Liver (tissue), 9 donors: ENCODE results near the gene TMEM200A. TPM values are rescaled to one million over a fixed set of nuclear protein-coding genes. Genes with fewer than 3 reads are reported as not detected.

Source experiments
- DNase-seq: peaks from one replicate; pipeline ENCODE4 v3.0.0-alpha.2; 2017; ENCODE audit warnings: low spot score
- H3K27ac ChIP-seq, 2 donors: one replicate each; pipeline ENCODE4 v1.7.0; 2013; ENCODE audit warnings: inconsistent platforms in 2 of 2, low read length in 2 of 2, control low read depth in 1 of 2, low read depth in 1 of 2, mild to moderate bottlenecking in 1 of 2
- H3K27me3 ChIP-seq, 4 donors: one replicate each; pipeline versions ENCODE4 v1.6.1 to v1.7.0; 2013; ENCODE audit warnings: low read length in 3 of 4, inconsistent platforms in 1 of 4, mild to moderate bottlenecking in 1 of 4, moderate library complexity in 1 of 4; ENCODE audit not compliant: control insufficient read depth in 4 of 4, insufficient read depth in 4 of 4
- H3K36me3 ChIP-seq, 4 donors: one replicate each; pipeline versions ENCODE4 v1.6.1 to v1.7.0; 2013; ENCODE audit warnings: low read length in 3 of 4, mild to moderate bottlenecking in 3 of 4, low read depth in 1 of 4, moderate library complexity in 1 of 4; ENCODE audit not compliant: control insufficient read depth in 4 of 4, insufficient read depth in 3 of 4
- H3K4me1 ChIP-seq, 4 donors: one replicate each; pipeline versions ENCODE4 v1.6.1 to v1.7.0; 2013; ENCODE audit warnings: low read length in 3 of 4, mild to moderate bottlenecking in 3 of 4, moderate library complexity in 1 of 4; ENCODE audit not compliant: control insufficient read depth in 4 of 4, insufficient read depth in 4 of 4
- H3K4me3 ChIP-seq, 3 donors: one replicate each; pipeline versions ENCODE4 v1.6.1 to v1.7.0; 2013; ENCODE audit warnings: low read length in 3 of 3, control low read depth in 1 of 3, low read depth in 1 of 3, mild to moderate bottlenecking in 1 of 3
- H3K9ac ChIP-seq, 2 donors: one replicate each; pipeline ENCODE4 v1.7.0; 2013; ENCODE audit warnings: low read length in 2 of 2, mild to moderate bottlenecking in 2 of 2, moderate library complexity in 2 of 2, control low read depth in 1 of 2, low read depth in 1 of 2
- H3K9me3 ChIP-seq, 4 donors: one replicate each; pipeline versions ENCODE4 v1.6.1 to v1.7.0; 2013; ENCODE audit warnings: low read length in 3 of 4; ENCODE audit not compliant: control insufficient read depth in 4 of 4
- CTCF ChIP-seq: fragments of 150-350 bp; IDR thresholded peaks from 2 replicates; pipeline ENCODE4 v1.5.1; 2017; ENCODE audit warnings: improper control_type of control experiment, low read depth, low read length; ENCODE audit not compliant: missing input control
- EGR1 ChIP-seq, 2 donors: IDR thresholded peaks; 2 replicates each; pipeline ENCODE4 v1.6.1; 2016 to 2018; ENCODE audit warnings: antibody characterized with exemption in 2 of 2, low read depth in 2 of 2
- FOXA1 ChIP-seq: IDR thresholded peaks from 2 replicates; pipeline ENCODE4 v1.6.1; 2016; ENCODE audit warnings: antibody characterized with exemption
- FOXA2 ChIP-seq: IDR thresholded peaks from 2 replicates; pipeline ENCODE4 v1.6.1; 2016; ENCODE audit warnings: antibody characterized with exemption
- GABPA ChIP-seq, 2 donors: IDR thresholded peaks in 1 of 2; conservative IDR thresholded peaks in 1 of 2; 2 replicates each; pipeline ENCODE4 v1.6.1; 2016; ENCODE audit warnings: antibody characterized with exemption in 2 of 2, mild to moderate bottlenecking in 1 of 2, moderate library complexity in 1 of 2
- HNF4A ChIP-seq, 2 donors: conservative IDR thresholded peaks; 2 replicates each; pipeline ENCODE4 v1.6.1; 2016; ENCODE audit warnings: antibody characterized with exemption in 2 of 2, mild to moderate bottlenecking in 2 of 2
- HNF4G ChIP-seq: IDR thresholded peaks from 2 replicates; pipeline ENCODE4 v1.6.1; 2016; ENCODE audit warnings: antibody characterized with exemption
- JUND ChIP-seq, 2 donors: IDR thresholded peaks; 2 replicates each; pipeline ENCODE4 v1.6.1; 2016; ENCODE audit warnings: antibody characterized with exemption in 2 of 2
- NR2F2 ChIP-seq: IDR thresholded peaks from 2 replicates; pipeline ENCODE4 v1.6.1; 2016; ENCODE audit warnings: antibody characterized with exemption
- RAD21 ChIP-seq, 2 donors: IDR thresholded peaks; 2 replicates each; pipeline ENCODE4 v1.6.1; 2016; ENCODE audit warnings: antibody characterized with exemption in 2 of 2, mild to moderate bottlenecking in 2 of 2
- REST ChIP-seq: IDR thresholded peaks from 2 replicates; pipeline ENCODE4 v1.6.1; 2016; ENCODE audit warnings: antibody characterized with exemption, mild to moderate bottlenecking
- RXRA ChIP-seq, 2 donors: IDR thresholded peaks; 2 replicates each; pipeline ENCODE4 v1.6.1; 2017 to 2018; ENCODE audit warnings: antibody characterized with exemption in 2 of 2, mild to moderate bottlenecking in 1 of 2
- SP1 ChIP-seq: IDR thresholded peaks from 2 replicates; pipeline ENCODE4 v1.6.1; 2018; ENCODE audit warnings: antibody characterized with exemption, mild to moderate bottlenecking
- TAF1 ChIP-seq: conservative IDR thresholded peaks from 2 replicates; pipeline ENCODE4 v1.6.1; 2016; ENCODE audit warnings: antibody characterized with exemption, mild to moderate bottlenecking
- YY1 ChIP-seq: IDR thresholded peaks from 2 replicates; pipeline ENCODE4 v1.6.1; 2016; ENCODE audit warnings: antibody characterized with exemption, mild to moderate bottlenecking
- WGBS: extraction: QIAGEN DNeasy Blood & Tissue Kit; methylation state at CpG from one replicate; pipeline ENCODE4 v1.1.7; 2013; 5-methylcytosine and 5-hydroxymethylcytosine counted together
- polyA plus RNA-seq, 2 donors: library from polyadenylated mRNA; stranded (reverse) in 1 of 2; unstranded in 1 of 2; fragments of 200-250 nt in 1 of 2; fragments of >200 nt in 1 of 2; fragmentation: Nextera tagmentation in 1 of 2; extraction: Ambion mirVana in 1 of 2; gene quantifications; one replicate each; pipeline versions ENCODE4 v1.2.1 to v1.2.3, GENCODE V29; 2013 to 2015
- total RNA-seq, 2 donors: library from RNA; depleted of rRNA; stranded (reverse); fragments of >200 nt; gene quantifications; one replicate each; pipeline ENCODE4 v1.2.3, GENCODE V29; 2014
- TF ChIP-seq, protein P1 (sequence below): IDR thresholded peaks from 2 replicates; pipeline ENCODE4 v1.6.1; 2016; ENCODE audit warnings: antibody characterized with exemption
- TF ChIP-seq, protein P2 (sequence below): IDR thresholded peaks from 2 replicates; pipeline ENCODE4 v1.6.1; 2016; ENCODE audit warnings: antibody characterized with exemption
- TF ChIP-seq, protein P3 (sequence below): IDR thresholded peaks from 2 replicates; pipeline ENCODE4 v1.6.1; 2016; ENCODE audit warnings: antibody characterized with exemption
- donor health status: healthy.
- donor health status: healthy.
- donor health status: healthy.
- donor health status: healthy.
- donor health status: healthy.

TMEM200A gene
- total and polyA plus RNA-seq, 4 donors, result 0.08 to 0.33 (median 0.09) TPM

DNA sequence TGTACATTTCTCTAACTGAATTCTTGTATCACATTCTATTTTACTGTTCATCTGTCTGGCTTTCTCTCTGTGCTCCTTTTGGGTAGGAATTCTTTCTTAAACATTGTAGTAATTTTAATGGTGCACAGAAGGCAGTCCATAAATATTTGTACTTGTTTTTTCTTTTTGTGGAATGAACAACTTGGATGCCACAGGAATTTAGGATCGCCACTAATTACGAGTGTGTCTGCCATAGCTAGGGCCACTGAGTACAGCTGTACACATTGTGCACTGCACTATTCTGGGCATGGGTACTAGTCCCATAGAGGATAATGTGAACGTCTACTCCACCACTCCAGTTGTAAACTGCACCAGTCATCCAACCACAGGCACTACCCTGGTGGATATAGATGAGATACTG is 39.3 kb upstream of the TMEM200A start:
- Histone ChIP-seq H3K4me3 (no peak overlapping the region), H3K27ac (no peak overlapping the region), H3K9ac (no peak overlapping the region), H3K4me1 (no peaks in the 10 kb centered on the region), H3K9me3 (no peaks in the 10 kb centered on the region), H3K36me3 (no peaks in the 10 kb centered on the region), H3K27me3 (no peaks in the 10 kb centered on the region)
- 86% methylated on average over 3 of the region's 3 CpGs for WGBS
- TF ChIP-seq FOXA2, result no peak
- no peak for TF ChIP-seq GABPA (IDR thresholded peaks at IDR 0.05 in 1 of 2, conservative IDR thresholded peaks at IDR 0.05 in 1 of 2)
- no peak for TF ChIP-seq NR2F2
- no peak for TF ChIP-seq CTCF
- no peak for TF ChIP-seq FOXA1
- TF ChIP-seq EGR1 (IDR thresholded peaks at IDR 0.05; ENCODE audit: low read depth in 2 of 2), result no peak
- TF ChIP-seq HNF4G, result no peak
- TF ChIP-seq JUND (IDR thresholded peaks at IDR 0.05), result no peak
- TF ChIP-seq, protein P1, sequence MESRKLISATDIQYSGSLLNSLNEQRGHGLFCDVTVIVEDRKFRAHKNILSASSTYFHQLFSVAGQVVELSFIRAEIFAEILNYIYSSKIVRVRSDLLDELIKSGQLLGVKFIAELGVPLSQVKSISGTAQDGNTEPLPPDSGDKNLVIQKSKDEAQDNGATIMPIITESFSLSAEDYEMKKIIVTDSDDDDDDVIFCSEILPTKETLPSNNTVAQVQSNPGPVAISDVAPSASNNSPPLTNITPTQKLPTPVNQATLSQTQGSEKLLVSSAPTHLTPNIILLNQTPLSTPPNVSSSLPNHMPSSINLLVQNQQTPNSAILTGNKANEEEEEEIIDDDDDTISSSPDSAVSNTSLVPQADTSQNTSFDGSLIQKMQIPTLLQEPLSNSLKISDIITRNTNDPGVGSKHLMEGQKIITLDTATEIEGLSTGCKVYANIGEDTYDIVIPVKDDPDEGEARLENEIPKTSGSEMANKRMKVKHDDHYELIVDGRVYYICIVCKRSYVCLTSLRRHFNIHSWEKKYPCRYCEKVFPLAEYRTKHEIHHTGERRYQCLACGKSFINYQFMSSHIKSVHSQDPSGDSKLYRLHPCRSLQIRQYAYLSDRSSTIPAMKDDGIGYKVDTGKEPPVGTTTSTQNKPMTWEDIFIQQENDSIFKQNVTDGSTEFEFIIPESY, result no peak
- TF ChIP-seq YY1, result no peak
- TF ChIP-seq RAD21 (IDR thresholded peaks at IDR 0.05), result no peak
- no peak for TF ChIP-seq SP1
- no peak for TF ChIP-seq RXRA (IDR thresholded peaks at IDR 0.05)
- no peak for TF ChIP-seq TAF1
- DNase-seq, result no peak

GRCh38 chr6:130337534-130337933 is 28.3 kb upstream of the TMEM200A start:
- TF ChIP-seq HNF4A (conservative IDR thresholded peaks at IDR 0.05) (peak; percentile 79 to 81), GABPA (IDR thresholded peaks at IDR 0.05 in 1 of 2, conservative IDR thresholded peaks at IDR 0.05 in 1 of 2) (no peak), NR2F2 (no peak), JUND (IDR thresholded peaks at IDR 0.05) (peak in 1 of 2 donors; percentile 14), FOXA2 (no peak), FOXA1 (no peak), RXRA (IDR thresholded peaks at IDR 0.05) (peak; percentile 81 to 82), CTCF (no peak), YY1 (peak; percentile 20), HNF4G (no peak), RAD21 (IDR thresholded peaks at IDR 0.05) (no peak), REST (peak; percentile 28), SP1 (peak; percentile 82), TAF1 (no peak), EGR1 (IDR thresholded peaks at IDR 0.05; ENCODE audit: low read depth in 2 of 2) (no peak)
- TF ChIP-seq, protein P1, result no peak
- TF ChIP-seq, protein P2, sequence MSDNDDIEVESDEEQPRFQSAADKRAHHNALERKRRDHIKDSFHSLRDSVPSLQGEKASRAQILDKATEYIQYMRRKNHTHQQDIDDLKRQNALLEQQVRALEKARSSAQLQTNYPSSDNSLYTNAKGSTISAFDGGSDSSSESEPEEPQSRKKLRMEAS, result peak; percentile 18
- TF ChIP-seq, protein P3, sequence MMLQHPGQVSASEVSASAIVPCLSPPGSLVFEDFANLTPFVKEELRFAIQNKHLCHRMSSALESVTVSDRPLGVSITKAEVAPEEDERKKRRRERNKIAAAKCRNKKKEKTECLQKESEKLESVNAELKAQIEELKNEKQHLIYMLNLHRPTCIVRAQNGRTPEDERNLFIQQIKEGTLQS, result no peak
- DNase-seq, result peak; percentile 36
- H3K4me3 ChIP-seq, result no peak overlapping the region
- no peak overlapping the region for H3K9ac ChIP-seq
- H3K27ac ChIP-seq, result no peak overlapping the region
- peaks cover 2 to 12% (median 6%) of the 10 kb centered on the region in 4 donors for H3K4me1 ChIP-seq
- H3K36me3 ChIP-seq, result no peaks in the 10 kb centered on the region
- H3K9me3 ChIP-seq, result no peaks in the 10 kb centered on the region
- 23% methylated on average over 3 of the region's 3 CpGs for WGBS
- H3K27me3 ChIP-seq, result no peaks in the 10 kb centered on the region
